NCI-H1930 (cell line): ENCODE results near the gene PNPLA5.

ENCODE experiments used
- DNase-seq, 2 experiments: peaks; one replicate each; lab custom pipeline; 2025; lab: John Stamatoyannopoulos, UW

The PNPLA5 gene

DNA sequence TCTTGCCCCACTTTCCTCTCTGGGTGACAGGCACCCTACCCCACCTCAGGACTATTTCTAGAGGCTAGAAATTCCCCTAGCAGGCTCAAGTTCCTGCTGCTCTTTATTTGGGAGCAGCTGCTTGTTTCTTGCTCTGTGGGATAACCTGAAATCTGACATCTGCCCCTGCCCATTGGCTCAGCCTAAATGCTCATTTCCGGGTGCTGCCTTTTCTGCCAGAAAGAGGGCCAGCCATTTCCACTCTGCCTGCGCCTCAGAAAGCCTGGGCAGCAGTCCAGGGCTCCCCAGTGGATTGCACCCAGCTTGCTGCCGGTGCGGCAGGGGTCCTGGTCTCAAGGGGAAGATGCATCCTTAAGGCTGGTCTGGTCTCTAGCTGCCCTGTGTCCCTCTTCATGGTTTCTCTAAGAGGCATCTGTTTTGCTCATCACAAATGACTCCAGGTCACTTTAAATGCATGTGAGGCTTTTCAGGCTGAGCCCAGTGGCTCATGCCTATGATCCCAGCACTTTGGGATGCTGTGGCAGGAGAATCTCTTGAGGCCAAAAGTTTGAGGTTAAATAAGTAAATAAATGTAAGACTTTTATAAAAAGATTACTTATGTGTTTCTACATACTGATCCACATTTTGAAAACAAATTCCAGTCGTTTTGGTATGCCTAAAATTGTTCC, 10.3 kb upstream of the PNPLA5 start:
- DNase-seq = no peak

DNA sequence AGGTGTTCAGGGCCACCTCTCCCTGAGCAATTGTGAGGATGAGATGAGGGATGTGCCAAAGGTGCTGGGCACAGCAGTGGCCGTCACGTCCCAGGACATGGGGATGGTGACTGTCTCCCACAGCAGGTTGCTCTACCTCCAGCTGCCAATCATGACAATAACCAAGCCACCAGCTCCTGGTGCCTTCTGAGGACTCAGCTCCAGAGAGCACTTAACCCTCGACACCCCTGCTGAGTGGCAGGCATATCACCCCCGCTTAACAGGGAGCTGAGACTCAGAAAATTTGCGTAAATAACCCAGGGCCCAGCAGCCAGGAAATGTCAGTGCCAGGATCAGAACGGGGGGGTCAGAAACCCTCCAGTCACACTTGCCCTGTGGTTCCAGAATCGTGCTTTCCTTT, 8.4 kb upstream of the PNPLA5 start:
- DNase-seq = no peak

DNA sequence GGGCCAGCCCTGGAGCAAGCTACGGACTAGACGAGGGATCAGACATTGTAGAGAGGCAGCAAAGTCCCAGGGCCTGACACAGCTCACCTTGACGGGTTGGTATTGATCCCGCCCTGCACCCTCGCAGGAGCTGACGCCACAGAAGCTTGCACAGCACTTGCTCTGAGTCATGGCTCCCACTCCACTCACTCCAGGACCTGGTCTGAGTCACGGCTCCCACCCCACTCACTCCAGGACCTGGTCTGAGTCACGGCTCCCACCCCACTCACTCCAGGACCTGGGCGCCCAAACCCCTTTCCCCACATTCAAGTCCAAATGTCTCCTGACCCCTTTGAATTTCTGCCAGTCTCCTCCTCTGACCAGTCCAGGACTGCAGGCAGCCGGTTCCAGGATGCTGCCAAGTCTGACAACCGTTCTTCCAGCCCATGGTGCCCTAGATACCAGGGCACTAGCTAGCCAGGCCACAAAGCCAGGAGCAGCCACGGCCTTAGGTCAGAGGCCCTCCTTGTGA, 6.0 kb upstream of the PNPLA5 start:
- no peak for DNase-seq

DNA sequence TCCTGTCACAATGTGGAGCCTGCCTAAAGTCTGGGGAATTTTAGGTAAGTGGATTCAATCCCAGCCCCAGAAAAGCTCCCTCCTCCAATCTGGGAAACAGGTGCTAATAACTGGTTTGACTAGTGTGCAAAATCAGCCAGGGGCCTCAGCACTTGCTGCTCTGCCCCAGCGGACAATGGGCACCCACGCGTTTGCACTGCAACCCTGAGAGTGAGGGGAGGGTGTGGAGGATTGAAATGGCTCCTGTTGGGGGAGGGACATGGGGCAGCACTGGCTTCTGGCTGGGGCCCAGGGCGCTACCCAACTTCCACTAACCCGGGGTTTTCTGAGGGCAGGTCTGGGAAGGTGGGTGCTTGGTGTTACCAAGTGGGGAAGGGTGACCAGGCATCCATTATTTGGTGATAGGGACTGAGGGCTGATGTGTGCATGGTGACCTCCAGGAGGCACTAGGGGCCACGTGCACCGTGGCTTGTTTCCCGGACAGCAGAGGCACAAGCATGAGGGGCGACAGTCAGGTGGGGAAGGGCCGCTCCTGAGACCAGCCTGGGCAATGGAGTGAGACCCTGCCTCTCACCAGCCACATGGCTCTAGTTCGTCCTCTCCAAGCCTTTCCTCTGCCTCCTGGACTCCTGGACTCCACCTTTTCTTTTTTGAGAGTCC, 4.3 kb upstream of the PNPLA5 start:
- DNase-seq = no peak

DNA sequence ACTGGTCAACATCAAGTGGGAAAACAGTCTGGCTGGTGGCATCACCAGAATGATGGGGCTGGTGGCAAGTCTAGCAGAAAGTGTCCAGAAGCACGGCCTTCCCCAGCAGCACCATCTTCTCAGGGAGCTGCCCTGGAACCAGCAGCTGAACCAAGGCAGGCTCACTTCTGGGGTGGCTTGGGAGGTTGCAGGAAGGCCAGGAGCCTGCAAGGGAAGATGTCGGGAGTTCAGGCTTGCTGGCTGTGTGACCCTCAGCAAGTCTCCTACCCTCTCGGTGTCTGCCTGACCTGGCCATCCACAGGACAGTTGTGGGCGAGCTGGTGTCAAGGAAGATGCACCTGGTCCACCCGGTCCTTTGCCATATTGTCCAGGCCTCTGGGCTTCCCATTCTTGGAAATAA, 2.3 kb upstream of the PNPLA5 start:
- no peak for DNase-seq

DNA sequence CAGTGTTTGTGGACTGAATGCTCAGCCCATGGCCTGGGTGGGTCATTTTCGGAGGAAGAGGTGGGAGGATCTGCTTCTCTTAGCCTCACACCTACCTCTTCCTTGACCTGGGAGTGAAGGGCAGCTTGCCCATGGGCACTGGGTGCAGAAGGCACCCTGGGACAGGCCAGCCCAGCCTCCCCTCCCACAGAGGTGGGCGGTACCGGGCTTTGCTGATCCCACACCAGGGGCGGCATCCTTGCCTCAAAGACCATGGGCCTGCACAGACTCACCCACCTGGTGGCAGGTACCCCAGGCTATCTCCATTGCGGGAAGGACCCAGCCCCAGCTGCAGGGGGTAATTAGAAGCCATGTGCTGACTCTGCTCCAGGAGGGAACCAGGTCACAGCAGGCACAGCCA, 1.5 kb upstream of the PNPLA5 start:
- no peak for DNase-seq

DNA sequence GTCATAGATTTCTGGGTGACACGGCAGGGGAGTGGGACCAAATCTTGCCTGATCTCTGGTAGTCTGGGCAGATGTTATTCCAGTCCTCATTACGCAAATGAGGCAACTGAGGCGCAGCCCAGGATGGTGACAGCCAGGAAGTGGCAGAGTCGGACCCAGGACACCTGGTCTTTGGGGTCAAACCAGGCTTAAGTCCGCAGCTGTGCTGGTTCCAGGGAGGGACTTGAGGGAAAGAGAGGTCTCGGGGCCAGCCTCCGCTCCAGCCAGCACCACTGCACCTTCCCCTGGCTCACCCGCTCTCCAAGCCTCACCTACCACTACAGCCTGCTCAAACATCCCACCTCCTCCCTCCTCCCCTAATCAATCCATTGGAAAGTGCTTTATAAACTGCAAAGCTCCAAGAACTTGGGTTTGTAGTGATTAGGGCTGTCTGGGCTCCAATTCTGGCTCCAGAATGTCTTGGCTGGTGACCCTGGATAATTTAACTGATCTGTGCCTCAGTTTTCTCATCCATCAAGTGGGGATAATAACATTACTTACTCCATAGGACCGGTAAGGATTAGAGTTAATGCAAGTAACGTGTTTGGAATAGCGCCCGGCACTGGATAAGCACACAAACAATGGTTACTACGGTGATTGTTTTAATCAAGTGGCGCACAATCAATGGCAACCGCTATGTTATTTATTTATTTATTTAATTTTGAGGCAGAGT, 526 bp upstream of the PNPLA5 start:
- DNase-seq = no peak

DNA sequence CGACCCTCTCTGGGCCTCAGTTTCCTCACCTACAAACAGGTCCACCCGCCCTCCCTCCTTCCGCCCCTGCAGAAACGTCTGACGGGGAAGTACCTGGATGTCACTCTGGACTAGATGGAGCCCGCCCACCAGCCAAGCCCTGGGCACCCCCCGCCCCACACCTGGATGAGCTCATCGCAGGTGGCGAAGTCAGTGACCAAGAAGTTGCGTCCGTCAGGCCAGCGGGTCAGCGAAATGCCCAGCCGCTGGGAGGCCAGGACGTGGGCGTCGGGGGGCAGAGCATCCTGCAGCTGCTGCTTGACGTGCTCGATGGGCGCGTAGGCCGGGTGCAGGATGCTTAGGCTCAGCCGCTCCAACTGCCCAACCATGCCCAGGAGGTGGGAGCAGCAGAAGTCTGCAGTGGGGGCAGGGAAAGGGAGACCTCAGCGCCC, 897 bp downstream of the PNPLA5 start:
- no peak for DNase-seq

DNA sequence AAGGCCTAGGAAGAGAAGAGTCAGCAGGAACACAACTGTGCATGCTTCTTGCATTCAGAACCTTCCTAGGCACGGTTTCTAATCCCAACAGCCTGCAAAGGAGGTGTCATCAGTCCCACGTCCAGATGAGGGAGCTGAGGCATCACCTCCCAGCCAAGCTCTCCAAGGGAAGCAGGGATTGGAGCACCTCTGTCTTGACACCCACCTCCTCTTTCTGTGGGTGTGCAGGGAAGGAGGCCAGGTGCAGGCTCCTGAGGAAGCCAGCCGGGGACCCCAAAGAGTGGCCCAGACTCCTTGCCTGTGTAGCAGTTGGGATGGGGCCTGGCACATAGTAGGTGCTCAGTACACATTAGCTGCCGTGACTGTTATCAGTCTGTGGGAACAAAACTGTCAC, 2.0 kb downstream of the PNPLA5 start:
- no peak for DNase-seq

DNA sequence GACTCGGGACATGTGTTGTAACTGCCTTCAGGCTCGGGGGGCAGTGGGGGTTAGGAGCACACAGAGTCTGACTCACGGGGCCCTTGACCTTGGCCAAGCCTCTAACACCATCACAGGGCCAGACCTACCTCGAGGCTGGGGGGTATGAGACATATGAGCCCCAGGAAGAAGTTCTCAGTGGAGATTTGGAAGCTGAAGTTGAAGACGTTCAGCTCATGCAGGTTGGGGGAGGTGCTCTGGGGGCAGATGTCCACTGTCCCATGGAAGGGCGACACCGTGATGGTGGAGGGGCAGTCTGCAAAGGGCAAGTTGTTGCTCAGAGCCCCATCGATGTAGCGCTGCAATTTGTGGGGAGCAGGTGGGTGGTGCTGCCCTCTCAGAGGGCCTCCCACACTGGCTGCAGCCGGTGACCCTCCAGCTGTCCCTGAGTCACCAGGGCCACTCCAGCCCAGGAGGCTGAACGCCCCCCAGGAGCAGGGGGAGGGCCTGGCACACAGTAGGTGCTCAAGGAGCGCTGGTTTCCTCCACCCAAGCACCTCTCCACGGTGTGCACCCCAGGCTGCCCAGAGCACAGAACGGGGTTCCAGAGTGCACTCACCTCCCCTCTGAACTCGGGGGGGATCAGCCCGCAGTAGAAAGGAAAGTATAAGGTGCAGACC, 2.5 kb downstream of the PNPLA5 start:
- no peak for DNase-seq

DNA sequence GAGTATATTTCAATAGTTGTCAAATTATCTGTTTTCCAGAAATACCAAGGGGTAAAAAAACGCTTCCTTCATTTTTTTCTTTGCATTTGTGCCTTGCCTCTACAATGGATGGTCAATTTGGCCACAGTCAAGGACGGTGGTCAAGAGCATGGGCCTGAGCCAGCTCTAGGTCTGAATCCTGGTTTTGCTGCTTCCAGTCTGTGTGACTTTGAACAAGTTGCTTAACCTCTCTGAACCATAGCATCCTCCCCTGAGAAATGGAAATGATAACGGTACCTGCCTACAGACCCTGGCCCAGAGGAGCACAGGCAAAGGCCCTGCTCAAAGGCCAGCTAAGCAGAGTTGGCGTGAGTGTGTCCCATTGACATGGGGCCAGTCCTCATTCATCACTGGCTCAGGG, 3.1 kb downstream of the PNPLA5 start:
- no peak for DNase-seq

DNA sequence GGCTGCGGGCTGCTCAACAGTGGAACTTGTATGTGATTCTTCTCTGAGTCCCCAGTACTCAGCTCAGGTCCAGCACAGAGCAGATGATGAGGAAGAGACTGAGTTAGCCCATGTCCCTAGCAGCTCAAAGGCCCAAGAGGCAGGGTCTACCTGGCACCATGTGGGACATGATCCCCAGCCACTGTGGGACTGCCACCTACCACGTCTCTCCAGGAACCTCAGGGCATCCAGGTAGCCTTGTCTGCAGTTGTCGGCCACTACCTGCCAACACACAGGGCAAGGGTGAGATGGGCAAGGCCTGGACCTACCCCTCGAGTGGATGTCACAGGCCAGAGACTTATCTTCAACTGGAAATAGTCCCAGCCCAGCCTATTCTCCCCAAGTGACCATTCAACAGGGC, 4.4 kb downstream of the PNPLA5 start:
- no peak for DNase-seq

DNA sequence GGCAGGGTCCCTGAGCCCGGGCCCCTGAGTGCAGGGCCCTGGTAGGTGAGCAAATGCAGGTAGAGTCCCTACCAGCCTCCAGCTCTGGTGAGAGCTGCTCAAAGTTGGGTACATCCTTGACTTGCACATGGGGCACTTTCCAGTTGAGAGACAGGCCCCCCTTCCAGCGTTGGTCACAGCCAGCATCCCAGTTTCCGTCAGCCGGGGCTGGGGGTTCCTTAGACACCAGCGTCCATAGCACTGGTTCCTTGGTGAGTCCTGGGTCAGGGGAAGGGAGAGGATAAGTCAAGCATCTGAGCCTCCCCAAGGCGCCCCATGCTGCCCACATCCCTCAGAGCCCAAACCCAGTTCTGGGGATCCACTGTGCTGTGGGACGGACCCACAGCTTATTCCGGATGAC, 5.6 kb downstream of the PNPLA5 start:
- DNase-seq = no peak

DNA sequence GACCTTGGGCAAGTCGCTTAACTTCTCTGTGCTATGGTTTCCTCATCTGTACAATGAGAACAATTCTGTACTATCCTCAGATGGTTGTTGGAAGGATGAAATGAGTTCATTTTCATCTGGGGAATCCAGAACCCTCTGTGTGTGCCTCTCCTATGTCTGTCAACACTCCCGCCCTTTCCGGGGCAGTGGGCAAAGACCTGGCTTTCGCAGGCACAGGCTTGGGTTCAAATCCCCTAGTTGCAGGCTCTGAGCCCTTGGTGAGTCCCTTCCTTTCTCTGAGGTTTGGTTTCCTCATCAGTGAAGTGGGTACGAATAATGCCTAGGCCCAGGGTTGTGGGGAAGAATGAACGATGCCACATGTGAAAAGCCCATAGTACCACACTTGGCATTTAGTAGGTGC, 6.0 kb downstream of the PNPLA5 start:
- no peak for DNase-seq

DNA sequence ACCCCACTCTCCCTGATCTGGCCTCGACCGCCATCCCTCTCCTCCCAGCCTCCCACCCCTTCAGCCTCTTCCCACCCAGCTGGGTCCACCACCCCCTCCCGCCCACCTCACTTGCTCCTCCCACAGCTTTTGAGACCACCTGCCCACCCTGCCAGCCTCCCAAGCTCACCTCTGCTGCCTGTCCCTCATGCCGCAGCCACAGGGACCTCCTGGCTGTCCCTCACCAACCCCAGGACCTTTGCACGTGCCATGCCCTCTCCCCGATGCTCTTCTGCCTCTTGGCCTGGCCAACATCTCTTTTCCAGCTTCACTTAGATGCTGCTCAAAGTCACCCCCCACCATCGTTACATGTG, 6.5 kb downstream of the PNPLA5 start:
- no peak for DNase-seq

DNA sequence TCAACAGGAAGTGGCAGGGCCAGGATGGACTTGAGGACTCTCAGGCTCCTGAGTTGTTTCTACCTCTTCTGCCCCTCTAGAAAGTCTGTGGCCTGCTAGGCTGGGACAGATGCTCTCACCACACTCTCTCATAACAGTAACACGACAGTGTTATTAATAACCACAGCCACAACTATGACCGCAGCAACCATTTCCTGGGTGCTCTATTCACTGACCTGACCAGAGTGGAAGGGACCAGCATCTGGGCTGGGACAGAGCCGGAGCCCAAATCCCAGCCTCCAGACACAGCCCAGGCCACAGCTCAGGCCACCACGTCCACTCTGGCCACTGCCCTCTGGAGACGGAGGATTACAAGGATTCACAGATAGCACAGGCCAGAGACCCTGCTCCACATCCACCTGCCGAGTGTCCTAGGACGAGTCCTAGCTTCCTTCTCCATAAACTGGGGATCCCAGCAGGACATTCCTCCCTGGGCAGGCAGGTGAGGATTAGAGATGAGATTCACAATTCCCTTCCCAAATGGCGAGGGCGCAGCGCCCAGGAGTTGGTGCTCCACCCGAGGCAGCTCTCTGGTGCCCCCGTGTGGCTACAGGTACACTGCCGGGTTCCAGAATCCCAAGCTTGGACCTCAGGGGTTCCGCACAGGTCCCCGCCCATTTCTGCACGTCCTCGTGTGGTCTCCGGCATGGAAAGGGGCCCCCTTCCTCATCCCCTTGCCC, 7.1 kb downstream of the PNPLA5 start:
- DNase-seq = peak; percentile 10 to 12

DNA sequence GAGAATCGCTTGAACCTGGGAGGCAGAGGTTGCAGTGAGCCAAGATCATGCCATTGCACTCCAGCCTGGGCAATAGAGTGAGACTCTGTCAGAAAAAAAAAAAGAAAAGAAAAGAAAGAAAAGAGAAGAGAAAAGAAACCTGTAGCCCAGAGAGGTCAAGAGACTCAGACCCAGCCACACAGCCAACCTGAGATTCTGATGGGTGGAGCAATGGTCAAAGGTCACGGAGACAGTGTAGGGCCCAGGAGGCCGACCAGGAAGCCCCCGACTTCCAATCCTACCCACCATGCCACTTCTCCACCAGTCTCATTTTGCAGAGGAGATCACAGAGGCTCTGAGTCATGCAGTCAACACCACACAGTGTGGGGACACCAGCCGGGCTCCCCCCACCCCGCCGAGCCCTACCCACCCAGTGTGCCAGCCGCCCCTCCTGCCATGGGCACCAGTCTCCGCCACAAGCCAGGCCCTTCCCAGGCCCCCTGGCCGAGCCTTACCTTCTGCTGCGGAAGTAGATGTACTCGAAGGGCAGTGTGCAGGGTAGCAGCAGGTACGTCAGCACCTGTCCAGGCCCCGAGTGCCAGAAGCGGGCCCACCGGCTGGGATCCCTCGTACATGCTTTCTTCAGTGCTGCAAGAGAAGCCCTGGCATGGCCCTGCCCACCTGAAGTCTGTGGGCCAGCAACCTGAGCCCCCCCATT, 7.9 kb downstream of the PNPLA5 start:
- no peak for DNase-seq

DNA sequence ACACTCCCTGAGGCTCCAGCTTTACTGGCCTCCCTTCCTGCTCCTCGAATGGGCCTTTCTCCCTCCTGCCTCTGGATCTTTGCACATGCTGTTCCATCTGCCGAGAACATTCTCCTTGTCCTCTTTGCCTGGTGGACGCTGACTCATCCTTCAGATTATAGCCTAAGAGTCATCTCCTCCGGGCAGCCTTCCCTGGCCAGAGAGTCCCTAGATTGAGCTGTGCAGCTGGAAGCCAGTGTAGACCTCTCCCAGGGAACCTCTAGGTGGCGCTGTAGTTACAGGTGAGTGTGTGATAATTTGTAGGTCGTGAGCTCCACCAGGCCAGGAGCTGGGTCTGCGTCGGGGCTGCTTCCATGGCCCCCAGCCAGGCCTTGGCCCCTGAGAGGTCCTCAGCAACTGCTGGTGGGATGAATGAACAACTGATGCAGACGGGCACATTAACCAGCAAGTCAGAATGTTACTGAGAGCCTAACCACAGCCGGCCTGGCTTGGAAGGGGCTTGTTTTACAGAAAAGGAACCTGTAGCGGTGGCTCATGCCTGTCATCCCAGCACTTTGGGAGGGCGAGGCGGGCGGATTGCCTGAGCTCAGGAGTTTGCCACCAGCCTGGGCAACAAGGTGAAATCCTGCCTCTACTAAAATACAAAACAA, 8.7 kb downstream of the PNPLA5 start:
- DNase-seq = peak; percentile 48 to 66

DNA sequence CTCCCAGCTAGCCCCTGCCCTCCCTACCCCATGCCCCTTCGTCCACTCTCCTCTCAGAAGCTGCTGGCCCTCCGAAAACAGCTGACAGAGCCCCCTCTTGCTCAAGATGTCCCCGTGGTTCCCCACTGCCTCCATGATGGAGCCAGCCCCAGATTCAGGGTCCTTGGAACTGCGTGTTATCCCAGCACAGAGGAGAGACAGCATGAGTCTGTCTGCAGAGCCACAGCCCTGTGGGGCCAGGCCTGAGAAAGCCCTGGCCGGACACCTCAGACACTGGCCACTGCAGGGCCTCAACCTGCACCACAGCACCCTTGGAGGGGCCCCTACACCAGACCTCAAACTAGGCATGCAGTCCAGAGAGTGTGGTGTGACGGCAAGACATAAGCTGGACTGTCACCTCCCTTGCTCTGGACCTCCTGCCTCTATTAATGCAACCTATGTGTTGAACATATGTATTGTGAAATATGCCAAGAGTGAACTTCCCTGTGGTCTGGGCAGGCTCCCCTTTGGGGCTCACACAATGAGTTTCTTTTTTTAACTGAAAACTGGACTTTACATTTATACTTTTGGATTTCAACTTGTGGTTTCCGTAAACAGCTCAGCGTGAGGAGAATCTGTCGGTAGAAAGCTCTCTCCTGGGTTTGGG, 9.6 kb downstream of the PNPLA5 start:
- DNase-seq = no peak
